ENCODE data around the gene EMILIN1.

- TF ChIP-seq RARB (CRISPR knock-in tag; IDR thresholded peaks at IDR 0.05) (no peak), TOX (CRISPR knock-in tag; IDR thresholded peaks at IDR 0.05; ENCODE audit: borderline replicate concordance) (no peak), ISL1 (CRISPR knock-in tag; IDR thresholded peaks at IDR 0.05) (no peak), OSR1 (CRISPR knock-in tag; IDR thresholded peaks at IDR 0.05) (no peak)
Measured at GRCh38 chr2:27092696-27093429, 14.4 kb downstream of the EMILIN1 start.
